GM12865 (cell line): ENCODE data around the gene CTNNA1.
"Not testable (repeated sequence)": the region's sequence is repeated elsewhere in the genome, so short reads cannot be mapped to it uniquely, and the experiment has no call there.

ENCODE experiments used
- DNase-seq: peaks from one replicate; pipeline ENCODE4 v3.0.0; 2010; ENCODE audit warnings: low read depth
- H3K4me3 ChIP-seq: 2 replicates; pipeline ENCODE4 v1.5.1; 2011; ENCODE audit warnings: mild to moderate bottlenecking, low read depth, low read length, control low read depth
- TF ChIP-seq, protein P1 (sequence below): IDR thresholded peaks from 2 replicates; pipeline ENCODE4 v1.5.1; 2011; ENCODE audit warnings: low read length, control low read depth, low read depth, inconsistent platforms; ENCODE audit not compliant: insufficient read depth; ENCODE audit errors: missing control alignments

Gene CTNNA1

DNA sequence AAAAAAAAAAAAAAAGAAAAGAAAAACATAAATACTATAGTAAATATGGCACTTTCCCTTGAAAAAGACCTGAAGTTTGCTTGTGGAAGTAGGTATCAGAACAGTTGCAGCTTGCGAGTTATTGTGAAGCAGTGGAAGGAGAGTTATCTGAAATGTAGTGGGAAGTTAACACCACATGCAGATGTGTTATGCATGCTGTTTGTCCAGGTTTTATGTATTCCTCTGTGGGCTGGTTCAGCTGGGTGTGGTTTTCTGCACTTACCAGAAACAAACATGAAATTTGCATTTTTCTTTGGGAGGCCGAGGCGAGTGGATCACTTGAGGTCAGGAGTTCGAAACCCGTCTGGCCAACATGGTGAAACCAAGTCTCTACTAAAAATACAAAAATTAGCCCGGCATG is 42.1 kb upstream of the CTNNA1 start:
- TF ChIP-seq, protein P1, sequence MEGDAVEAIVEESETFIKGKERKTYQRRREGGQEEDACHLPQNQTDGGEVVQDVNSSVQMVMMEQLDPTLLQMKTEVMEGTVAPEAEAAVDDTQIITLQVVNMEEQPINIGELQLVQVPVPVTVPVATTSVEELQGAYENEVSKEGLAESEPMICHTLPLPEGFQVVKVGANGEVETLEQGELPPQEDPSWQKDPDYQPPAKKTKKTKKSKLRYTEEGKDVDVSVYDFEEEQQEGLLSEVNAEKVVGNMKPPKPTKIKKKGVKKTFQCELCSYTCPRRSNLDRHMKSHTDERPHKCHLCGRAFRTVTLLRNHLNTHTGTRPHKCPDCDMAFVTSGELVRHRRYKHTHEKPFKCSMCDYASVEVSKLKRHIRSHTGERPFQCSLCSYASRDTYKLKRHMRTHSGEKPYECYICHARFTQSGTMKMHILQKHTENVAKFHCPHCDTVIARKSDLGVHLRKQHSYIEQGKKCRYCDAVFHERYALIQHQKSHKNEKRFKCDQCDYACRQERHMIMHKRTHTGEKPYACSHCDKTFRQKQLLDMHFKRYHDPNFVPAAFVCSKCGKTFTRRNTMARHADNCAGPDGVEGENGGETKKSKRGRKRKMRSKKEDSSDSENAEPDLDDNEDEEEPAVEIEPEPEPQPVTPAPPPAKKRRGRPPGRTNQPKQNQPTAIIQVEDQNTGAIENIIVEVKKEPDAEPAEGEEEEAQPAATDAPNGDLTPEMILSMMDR: no peak
- peak; percentile 24 for DNase-seq
- H3K4me3 ChIP-seq: no peak overlapping the region

DNA sequence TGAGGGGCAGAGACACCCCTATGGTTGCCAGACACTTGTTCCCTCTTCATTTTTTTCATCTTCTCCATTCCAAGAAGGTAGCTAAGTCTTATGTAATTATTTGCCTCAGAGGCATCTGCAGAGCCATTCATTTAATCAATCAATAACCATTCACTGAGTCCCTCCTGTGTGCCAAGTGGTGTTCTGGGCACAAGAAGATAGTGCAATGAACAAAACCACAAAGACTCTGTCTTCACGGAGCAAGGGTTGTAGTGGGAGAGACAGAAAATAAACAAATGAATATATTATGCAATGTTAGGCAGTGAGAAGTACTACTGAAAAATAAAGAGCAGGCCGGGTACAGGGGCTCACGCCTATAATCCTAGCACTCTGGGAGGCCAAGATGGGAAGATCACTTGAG is 41.4 kb upstream of the CTNNA1 start:
- TF ChIP-seq, protein P1: no peak
- no peak for DNase-seq
- no peak overlapping the region for H3K4me3 ChIP-seq

DNA sequence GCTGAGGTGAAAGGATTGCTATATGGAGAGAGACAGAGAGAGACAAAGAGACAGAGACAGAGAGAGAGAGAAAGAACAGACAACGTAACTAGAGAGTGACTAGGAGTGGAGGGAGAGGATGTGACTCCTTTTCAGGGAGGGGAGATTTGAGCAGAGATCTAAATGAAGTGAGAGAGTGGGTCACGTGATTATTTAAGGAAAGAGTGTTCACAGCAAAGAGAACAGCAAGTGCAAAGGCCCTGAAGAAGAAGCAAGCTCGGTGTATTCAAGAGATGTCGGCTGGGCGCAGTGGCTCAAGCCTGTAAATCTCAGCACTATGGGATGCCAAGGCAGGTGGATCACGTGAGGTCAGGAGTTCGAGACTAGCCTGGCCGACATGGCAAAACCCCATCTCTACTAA is 40.9 kb upstream of the CTNNA1 start:
- no peak for DNase-seq
- TF ChIP-seq, protein P1: no peak
- H3K4me3 ChIP-seq: no peak overlapping the region

DNA sequence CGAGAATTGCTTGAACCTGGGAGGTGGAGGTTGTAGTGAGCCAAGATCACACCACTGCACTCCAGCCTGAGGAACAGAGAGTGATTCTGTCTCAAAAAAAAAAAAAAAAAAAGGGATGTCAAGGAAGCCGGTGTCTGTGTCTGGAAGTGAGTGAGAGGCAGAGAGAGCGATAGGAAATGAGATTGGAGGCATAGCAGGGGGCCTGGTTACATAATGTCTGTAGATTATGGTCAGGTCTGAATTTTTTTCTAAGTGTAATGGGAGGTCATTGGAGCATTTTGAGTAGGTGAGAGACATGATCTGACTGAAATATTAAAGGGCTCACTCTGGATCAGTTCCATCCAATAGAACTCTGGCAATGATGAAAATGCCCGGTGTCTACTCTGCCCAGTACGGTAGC is 40.4 kb upstream of the CTNNA1 start:
- DNase-seq: no peak
- TF ChIP-seq, protein P1: no peak
- no peak overlapping the region for H3K4me3 ChIP-seq

DNA sequence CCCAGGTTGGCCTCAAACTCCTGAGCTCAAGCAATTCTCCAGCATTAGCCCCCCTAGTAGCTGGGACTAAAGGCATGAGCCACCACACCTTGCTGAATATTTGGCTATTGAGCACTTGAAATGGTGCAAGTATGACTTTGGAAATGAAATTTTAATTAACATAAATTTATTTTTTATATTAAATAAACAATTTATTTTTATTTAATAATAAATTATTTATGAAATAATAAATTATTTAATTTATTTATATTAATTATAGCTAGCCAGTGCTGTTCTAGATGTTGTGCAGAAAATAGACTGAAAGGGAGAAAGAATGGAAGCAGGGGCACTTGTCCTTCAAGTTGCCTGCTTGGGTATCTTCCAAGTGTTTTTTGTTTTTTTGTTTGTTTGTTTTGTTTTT is 40.0 kb upstream of the CTNNA1 start:
- TF ChIP-seq, protein P1: no peak
- DNase-seq: no peak
- no peak overlapping the region for H3K4me3 ChIP-seq

DNA sequence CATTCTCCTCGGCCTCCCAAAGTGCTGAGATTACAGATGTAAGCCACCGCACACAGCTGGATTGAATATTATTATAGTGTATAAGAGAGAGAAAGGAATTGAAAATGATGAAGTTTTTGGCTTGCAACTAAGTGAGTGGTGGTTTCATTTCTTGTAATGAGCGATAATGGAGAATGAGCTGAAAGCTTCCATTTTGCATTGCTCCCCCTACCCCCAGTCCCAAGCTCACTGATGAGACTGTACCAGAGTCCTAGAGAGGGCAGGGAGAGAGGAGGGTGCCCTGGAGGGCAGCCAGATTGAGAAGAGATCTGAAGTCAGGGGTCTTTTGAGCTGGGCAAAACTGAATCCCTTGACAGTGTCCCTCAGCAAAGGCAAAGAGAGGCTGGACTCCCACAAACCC is 38.5 kb upstream of the CTNNA1 start:
- TF ChIP-seq, protein P1: no peak
- no peak for DNase-seq
- H3K4me3 ChIP-seq: no peak overlapping the region

DNA sequence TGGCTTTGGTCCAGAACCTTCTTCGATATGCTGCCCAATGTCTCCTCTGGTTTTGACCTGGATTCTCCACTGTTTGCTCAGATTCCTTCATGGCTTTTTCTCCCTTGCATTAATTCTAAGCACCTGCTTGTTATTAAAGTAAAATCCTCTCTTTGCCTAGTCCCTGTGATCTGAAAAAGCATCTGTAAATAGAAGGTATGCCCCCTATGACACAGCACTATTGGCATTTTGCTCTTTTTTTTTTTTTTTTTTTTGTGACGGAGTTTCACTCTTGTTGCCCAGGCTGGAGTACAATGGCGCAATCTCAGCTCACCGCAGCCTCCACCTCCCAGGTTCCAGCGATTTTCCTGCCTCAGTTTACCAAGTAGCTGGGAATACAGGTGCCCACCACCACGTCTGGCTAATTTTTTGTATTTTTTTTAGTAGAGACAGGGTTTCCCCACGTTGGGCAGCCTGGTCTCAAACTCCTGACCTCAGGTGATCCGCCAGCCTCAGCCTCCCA is 37.2 kb upstream of the CTNNA1 start:
- DNase-seq, H3K4me3 ChIP-seq: not testable (repeated sequence)
